ENCODE results near the gene SMARCB1. TPM values are rescaled to one million over a fixed set of nuclear protein-coding genes. Genes with fewer than 3 reads are reported as not detected.

SMARCB1 gene
- total RNA-seq, 1 experiment from 2014 or later: 136 TPM

- Mint-ChIP-seq H3K4me1 (peaks cover 14 to 39% of the 10 kb centered on the region in 2 experiments), H3K36me3 (ENCODE audit: insufficient read depth in 1 of 3, low read depth in 3 of 3) (no peaks in the 10 kb centered on the region; a peak in 1 of 7 replicates), H3K4me3 (peak overlapping the region; percentile 77 to 88), H3K27ac (peak overlapping the region; percentile 70 to 89 (median 87); a peak in 4 of 7 replicates), H3K27me3 (ENCODE audit: low read depth) (peaks cover 4% of the 10 kb centered on the region), H3K9me3 (no peaks in the 10 kb centered on the region; a peak in 1 of 5 replicates)
- no peak overlapping the region for H2BK15ac ChIP-seq (ENCODE audit: low read depth, low read length)
- H3K4me2 ChIP-seq (ENCODE audit: insufficient read depth, insufficient read length, low read length): peak overlapping the region; percentile 59
- peak; percentile 60 for DNase-seq
- no peak overlapping the region for H2AK5ac ChIP-seq (ENCODE audit: insufficient read length, low read length)
- no peak overlapping the region for H3K27ac ChIP-seq (ENCODE audit: insufficient read length, low read depth, low read length)
- no peak for TF ChIP-seq CTCF (conservative IDR thresholded peaks at IDR 0.05)
- H3K9me3 ChIP-seq (ENCODE audit: control insufficient read depth, low read depth, low read length): no peaks in the 10 kb centered on the region
- H3K4ac ChIP-seq (ENCODE audit: low read depth, low read length): no peak overlapping the region; the same call in 1 of the 2 replicates
- H3K79me1 ChIP-seq (ENCODE audit: insufficient read depth, low read depth, low read length, poor library complexity, severe bottlenecking): no peaks in the 10 kb centered on the region
- H3K23me2 ChIP-seq (ENCODE audit: insufficient read length, low read depth, low read length, poor library complexity, severe bottlenecking): peaks cover 8% of the 10 kb centered on the region
- peak overlapping the region; percentile 91 for H3K18ac ChIP-seq (ENCODE audit: insufficient read length, low read depth, low read length)
- H2AFZ ChIP-seq (ENCODE audit: low read length): no peak overlapping the region
- H3K23ac ChIP-seq (ENCODE audit: insufficient read length, low read depth, low read length): no peak overlapping the region
- H3T11ph ChIP-seq (ENCODE audit: low read length): no peak overlapping the region
- no peaks in the 10 kb centered on the region for H3K27me3 ChIP-seq (ENCODE audit: insufficient read depth, low read length)
- H3K79me2 ChIP-seq (ENCODE audit: insufficient read depth, low read length): no peaks in the 10 kb centered on the region
- H3K14ac ChIP-seq (ENCODE audit: insufficient read depth, low read length): peak overlapping the region; percentile 97
- no peak overlapping the region for H4K91ac ChIP-seq (ENCODE audit: insufficient read length, low read depth, low read length)
- peak overlapping the region; percentile 93 for H3K9ac ChIP-seq (ENCODE audit: extremely low read depth, insufficient read length, low read length)
- H3K56ac ChIP-seq (ENCODE audit: insufficient read length, low read depth, low read length): no peak overlapping the region
- H4K5ac ChIP-seq (ENCODE audit: insufficient read length, low read depth, low read length): no peak overlapping the region
- H2BK120ac ChIP-seq (ENCODE audit: low read depth, low read length, poor library complexity, severe bottlenecking): no peak overlapping the region
- no peaks in the 10 kb centered on the region for H4K20me1 ChIP-seq (ENCODE audit: control insufficient read depth, insufficient read depth, insufficient read length)
- H2BK5ac ChIP-seq (ENCODE audit: insufficient read length, low read length): no peak overlapping the region
- no peak overlapping the region for H4K8ac ChIP-seq (replicated peaks; ENCODE audit: insufficient read length, low read depth, low read length)
- H2BK20ac ChIP-seq (ENCODE audit: low read depth, low read length, poor library complexity, severe bottlenecking): no peak overlapping the region
- H2BK12ac ChIP-seq (ENCODE audit: insufficient read length, low read depth, low read length): no peak overlapping the region
- H3K4me1 ChIP-seq (ENCODE audit: insufficient read depth, low read length): no peaks in the 10 kb centered on the region; the same call in 1 of the 2 replicates
- WGBS (ENCODE audit: extremely low coverage, insufficient read length, low lambda C conversion rate): no CpG with 5 or more reads among the region's 22 CpGs
Observed at GRCh38 chr22:23751441-23751996, 35.2 kb upstream of the SMARCB1 start.
